Measurements from ENCODE around the gene TAC1. TPM values are rescaled to one million over a fixed set of nuclear protein-coding genes. Genes with fewer than 3 reads are reported as not detected.

The TAC1 gene
- total and polyA plus RNA-seq, 2 of the 4 experiments (the other 2 are of a cell fraction): not detected

DNA sequence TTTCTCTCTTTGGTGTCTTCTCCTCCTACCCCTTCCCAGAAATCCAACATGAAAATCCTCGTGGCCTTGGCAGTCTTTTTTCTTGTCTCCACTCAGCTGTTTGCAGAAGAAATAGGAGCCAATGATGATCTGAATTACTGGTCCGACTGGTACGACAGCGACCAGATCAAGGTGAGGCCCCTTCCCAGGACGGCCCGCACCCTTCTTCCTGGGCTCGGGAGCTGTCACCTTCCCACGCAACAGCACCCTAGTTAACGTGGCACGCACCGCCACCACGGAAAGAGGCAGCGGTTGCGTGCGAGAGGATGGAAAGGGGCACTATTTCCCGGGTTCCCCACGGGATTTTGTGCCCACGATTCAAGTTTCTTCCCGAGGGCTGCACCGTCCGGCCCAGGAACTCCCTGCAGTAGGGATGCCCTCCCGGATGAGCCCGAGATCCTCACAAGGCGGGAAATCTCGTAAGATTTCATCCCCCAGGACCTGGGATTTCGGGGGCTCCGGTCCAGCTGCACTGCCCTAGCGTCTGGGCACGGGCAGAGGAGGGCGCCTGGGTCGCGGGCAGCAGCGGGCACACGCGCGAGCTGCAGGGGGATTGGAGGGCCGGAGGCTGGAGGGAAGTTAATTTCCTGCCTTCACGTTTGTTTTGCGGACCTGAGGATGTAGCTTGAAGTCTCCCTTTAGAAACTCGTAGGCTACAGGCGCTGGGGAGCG is 834 bp downstream of the TAC1 start:
- H3K14ac ChIP-seq (replicated peaks; ENCODE audit: low read depth, low read length): no peak overlapping the region
- H3K23ac ChIP-seq (ENCODE audit: low read depth, low read length): no peak overlapping the region
- H4K91ac ChIP-seq (ENCODE audit: insufficient read depth, low read depth, low read length): no peak overlapping the region
- H3K79me1 ChIP-seq (ENCODE audit: low read depth in 1 of 2, low read length in 2 of 2): no peaks in the 10 kb centered on the region
- H2AFZ ChIP-seq (replicated peaks; ENCODE audit: low read length, poor library complexity): no peak overlapping the region
- no peak overlapping the region for H3K4me3 ChIP-seq (ENCODE audit: insufficient read depth, low read depth, low read length)
- no peak for DNase-seq
- H2AK5ac ChIP-seq (ENCODE audit: low read depth, low read length): no peak overlapping the region
- CTCF ChIA-PET: no interaction called here
- no peaks in the 10 kb centered on the region for H3K9me1 ChIP-seq (ENCODE audit: insufficient read depth, low read length)
- POLR2A ChIA-PET (ENCODE audit: unreplicated experiment): no interaction called here
- H3K9me3 ChIP-seq (ENCODE audit: control insufficient read depth, insufficient read depth, low read length): peaks cover 3% of the 10 kb centered on the region; the same call in 1 of the 2 replicates
- no peak overlapping the region for H2BK120ac ChIP-seq (ENCODE audit: low read depth, low read length)
- no peak overlapping the region for H3K4ac ChIP-seq (ENCODE audit: low read depth, low read length)
- no peak overlapping the region for H2BK5ac ChIP-seq (ENCODE audit: low read depth, low read length, poor library complexity, severe bottlenecking)
- no peak for TF ChIP-seq POLR2A (IDR thresholded peaks at IDR 0.05; ENCODE audit: low read depth, low read length)
- TF ChIP-seq, protein P1, sequence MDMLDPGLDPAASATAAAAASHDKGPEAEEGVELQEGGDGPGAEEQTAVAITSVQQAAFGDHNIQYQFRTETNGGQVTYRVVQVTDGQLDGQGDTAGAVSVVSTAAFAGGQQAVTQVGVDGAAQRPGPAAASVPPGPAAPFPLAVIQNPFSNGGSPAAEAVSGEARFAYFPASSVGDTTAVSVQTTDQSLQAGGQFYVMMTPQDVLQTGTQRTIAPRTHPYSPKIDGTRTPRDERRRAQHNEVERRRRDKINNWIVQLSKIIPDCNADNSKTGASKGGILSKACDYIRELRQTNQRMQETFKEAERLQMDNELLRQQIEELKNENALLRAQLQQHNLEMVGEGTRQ (IDR thresholded peaks at IDR 0.05; ENCODE audit: low read depth, low read length): no peak
- TF ChIP-seq MAFK (IDR thresholded peaks at IDR 0.05; ENCODE audit: low read depth, low read length): no peak
- no peak for TF ChIP-seq MXI1 (IDR thresholded peaks at IDR 0.05; ENCODE audit: borderline replicate concordance, low read depth, low read length)
- TF ChIP-seq FOS (IDR thresholded peaks at IDR 0.05; ENCODE audit: low read depth, low read length): no peak
- no peak for TF ChIP-seq RFX5 (IDR thresholded peaks at IDR 0.05; ENCODE audit: low read depth, low read length)
- TF ChIP-seq MAZ (IDR thresholded peaks at IDR 0.05; ENCODE audit: borderline replicate concordance, low read depth, low read length): no peak
- TF ChIP-seq, protein P2, sequence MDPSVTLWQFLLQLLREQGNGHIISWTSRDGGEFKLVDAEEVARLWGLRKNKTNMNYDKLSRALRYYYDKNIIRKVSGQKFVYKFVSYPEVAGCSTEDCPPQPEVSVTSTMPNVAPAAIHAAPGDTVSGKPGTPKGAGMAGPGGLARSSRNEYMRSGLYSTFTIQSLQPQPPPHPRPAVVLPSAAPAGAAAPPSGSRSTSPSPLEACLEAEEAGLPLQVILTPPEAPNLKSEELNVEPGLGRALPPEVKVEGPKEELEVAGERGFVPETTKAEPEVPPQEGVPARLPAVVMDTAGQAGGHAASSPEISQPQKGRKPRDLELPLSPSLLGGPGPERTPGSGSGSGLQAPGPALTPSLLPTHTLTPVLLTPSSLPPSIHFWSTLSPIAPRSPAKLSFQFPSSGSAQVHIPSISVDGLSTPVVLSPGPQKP (IDR thresholded peaks at IDR 0.05; ENCODE audit: borderline replicate concordance, low read depth, low read length): no peak
- TF ChIP-seq CHD1 (IDR thresholded peaks at IDR 0.05; ENCODE audit: low read depth, low read length): no peak
- no peak for TF ChIP-seq BHLHE40 (IDR thresholded peaks at IDR 0.05; ENCODE audit: low read depth, low read length)
- no peak for TF ChIP-seq RCOR1 (IDR thresholded peaks at IDR 0.05; ENCODE audit: insufficient replicate concordance, low read length)
- TF ChIP-seq, protein P3, sequence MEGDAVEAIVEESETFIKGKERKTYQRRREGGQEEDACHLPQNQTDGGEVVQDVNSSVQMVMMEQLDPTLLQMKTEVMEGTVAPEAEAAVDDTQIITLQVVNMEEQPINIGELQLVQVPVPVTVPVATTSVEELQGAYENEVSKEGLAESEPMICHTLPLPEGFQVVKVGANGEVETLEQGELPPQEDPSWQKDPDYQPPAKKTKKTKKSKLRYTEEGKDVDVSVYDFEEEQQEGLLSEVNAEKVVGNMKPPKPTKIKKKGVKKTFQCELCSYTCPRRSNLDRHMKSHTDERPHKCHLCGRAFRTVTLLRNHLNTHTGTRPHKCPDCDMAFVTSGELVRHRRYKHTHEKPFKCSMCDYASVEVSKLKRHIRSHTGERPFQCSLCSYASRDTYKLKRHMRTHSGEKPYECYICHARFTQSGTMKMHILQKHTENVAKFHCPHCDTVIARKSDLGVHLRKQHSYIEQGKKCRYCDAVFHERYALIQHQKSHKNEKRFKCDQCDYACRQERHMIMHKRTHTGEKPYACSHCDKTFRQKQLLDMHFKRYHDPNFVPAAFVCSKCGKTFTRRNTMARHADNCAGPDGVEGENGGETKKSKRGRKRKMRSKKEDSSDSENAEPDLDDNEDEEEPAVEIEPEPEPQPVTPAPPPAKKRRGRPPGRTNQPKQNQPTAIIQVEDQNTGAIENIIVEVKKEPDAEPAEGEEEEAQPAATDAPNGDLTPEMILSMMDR (conservative IDR thresholded peaks at IDR 0.05; ENCODE audit: low read depth, low read length): no peak
- TF ChIP-seq CEBPB (IDR thresholded peaks at IDR 0.05; ENCODE audit: low read depth, low read length): no peak
- H4K5ac ChIP-seq (ENCODE audit: low read depth, low read length): no peak overlapping the region
- H3K4me1 ChIP-seq (ENCODE audit: control insufficient read depth, insufficient read depth, low read length): no peaks in the 10 kb centered on the region
- no peak overlapping the region for H2BK20ac ChIP-seq (ENCODE audit: low read depth, low read length)
- intact Hi-C loops (cut with micrococcal nuclease): no loop called here
- WGBS, 2 experiments (ENCODE audit: extremely low coverage in 2 of 2, insufficient read length in 1 of 2): 8% methylated on average over 7 of the region's 42 CpGs; no CpG with 5 or more reads in 1 of the 2 experiments
- no TSS peak for BruUV-seq (replicated peaks)
- H3K27ac ChIP-seq (ENCODE audit: insufficient read depth, low read length): no peak overlapping the region
- no peaks in the 10 kb centered on the region for H4K20me1 ChIP-seq (ENCODE audit: insufficient read depth, low read length)
- ATAC-seq (ENCODE audit: low read depth): no peak
- H3K56ac ChIP-seq (ENCODE audit: extremely low read depth, insufficient read depth, low read length): no peak overlapping the region
- no peak overlapping the region for H3K18ac ChIP-seq (ENCODE audit: low read depth, low read length)
- H3K4me2 ChIP-seq (ENCODE audit: low read depth, low read length): no peak overlapping the region
- H3K9ac ChIP-seq (ENCODE audit: low read depth, low read length): no peak overlapping the region
- dilution Hi-C loops (cut with HindIII; ENCODE audit: low sequenced_read_pairs, unreplicated experiment): no loop called here
- no peak overlapping the region for H2AK9ac ChIP-seq (replicated peaks; ENCODE audit: low read depth, low read length, poor library complexity)
- H2BK15ac ChIP-seq (ENCODE audit: low read depth, low read length): no peak overlapping the region
- in situ Hi-C loops (cut with MboI; ENCODE audit: low sequenced_read_pairs): no loop called here
- no peaks in the 10 kb centered on the region for H3K36me3 ChIP-seq (ENCODE audit: control insufficient read depth, insufficient read depth, low read length)
- peaks cover 18% of the 10 kb centered on the region for H3K27me3 ChIP-seq (ENCODE audit: control insufficient read depth, insufficient read depth, low read length)
- no peak overlapping the region for H4K8ac ChIP-seq (ENCODE audit: low read depth in 2 of 2, low read length in 2 of 2)
